ENCODE results near the gene VAX1.
"Not testable (repeated sequence)": the region's sequence is repeated elsewhere in the genome, so short reads cannot be mapped to it uniquely, and the experiment has no call there.

The VAX1 gene

DNA sequence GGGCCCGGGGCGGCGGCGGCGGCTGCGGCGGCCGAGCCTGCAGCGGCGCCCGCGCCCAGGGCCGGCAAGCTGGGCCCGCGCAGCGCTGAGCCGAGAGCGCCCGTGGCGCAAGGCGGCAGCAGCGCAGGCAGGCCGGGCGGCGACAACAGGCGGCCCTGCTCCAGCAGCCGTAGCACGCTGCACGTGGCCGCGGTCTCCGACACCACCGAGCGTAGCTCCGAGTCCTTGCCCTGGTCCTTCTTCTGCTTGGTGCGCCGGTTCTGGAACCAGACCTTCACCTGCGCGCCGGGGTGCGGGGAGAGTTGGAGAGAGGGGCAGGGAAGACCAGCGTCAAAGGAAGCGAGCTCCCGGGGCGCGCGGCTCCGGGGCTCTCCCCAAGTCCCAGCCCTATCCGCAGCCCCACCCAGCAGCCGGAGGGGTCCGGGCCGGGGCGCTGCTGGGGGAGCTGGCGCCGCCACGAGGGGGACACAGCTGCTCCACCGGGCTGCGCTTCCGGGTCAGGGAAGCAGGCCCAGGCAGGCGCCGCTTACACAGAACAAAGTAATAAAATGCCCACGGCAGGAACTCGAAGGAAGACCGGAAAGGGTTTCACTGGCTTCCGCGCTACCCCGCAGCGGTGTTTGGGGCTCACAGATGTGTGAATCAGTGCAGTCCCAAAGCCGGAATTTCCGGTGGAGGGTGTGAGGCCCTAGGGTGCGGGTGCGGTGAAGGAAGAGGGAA is 3.6 kb downstream of the VAX1 start:
- DNase-seq = no peak

DNA sequence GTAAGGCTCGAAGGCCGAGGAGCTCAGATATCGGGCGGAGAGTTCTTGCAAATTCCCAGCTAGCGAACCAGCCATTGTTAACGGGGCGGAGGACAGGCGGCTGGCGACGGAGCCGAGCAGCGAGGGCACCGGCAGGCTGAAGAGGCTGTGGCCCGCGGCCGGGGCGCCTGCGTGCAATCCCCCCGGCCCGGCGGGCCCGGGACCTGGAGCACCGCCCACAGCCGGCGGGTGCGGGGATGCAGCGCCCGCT is 4.1 kb downstream of the VAX1 start:
- no peak for DNase-seq

- DNase-seq = no peak
These were observed 4.6 kb downstream of the VAX1 start for GRCh38 chr10:117133273-117134055.

GRCh38 chr10:117132751-117133231 is 5.3 kb downstream of the VAX1 start:
- DNase-seq = no peak

DNA sequence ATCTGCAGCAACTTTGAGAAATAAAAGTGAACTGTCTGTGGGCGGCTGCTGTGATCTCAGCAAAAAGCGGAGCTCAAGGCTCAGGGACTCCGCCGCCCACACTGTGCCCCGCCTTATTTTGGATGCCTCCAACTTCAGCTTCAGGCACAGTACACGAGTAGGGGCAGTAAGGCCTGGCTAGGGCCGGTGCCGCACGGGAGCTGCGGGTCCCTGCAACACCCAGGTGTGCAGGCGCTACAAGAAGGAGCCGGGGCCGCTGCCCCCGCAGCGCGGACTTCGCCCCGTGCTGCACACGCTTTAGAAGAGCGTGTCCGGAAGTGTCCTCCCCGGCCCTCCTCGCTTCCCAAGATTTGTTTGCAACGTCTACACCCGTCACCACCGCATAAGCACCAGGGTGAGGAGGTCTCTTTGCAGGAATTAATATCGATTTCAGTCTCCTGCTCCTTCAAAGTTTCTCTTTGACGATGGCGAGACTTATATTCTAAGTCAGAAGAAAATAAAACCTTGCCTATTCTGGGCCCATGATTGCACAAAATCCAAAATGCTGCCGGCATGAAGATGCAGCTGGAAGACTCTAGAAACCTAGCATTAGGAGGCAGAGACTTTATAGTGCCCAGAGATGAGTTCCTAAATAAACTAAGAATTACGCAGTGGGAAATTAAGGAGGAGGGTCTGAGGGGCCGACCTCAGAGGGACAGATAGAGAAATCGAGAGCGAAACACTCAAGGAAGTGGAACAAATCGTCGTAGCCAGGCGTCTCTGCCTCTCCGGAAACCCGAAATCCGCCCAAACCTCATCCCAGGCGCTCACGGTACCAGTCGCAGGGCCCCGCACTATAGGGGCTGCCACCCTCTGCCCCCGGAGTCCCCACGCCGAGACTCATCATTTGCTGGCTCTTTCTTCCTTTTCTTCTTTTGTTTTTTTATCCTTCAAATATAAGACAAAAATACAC is 6.4 kb downstream of the VAX1 start:
- no peak for DNase-seq

- DNase-seq = no peak
These were observed 7.2 kb downstream of the VAX1 start for GRCh38 chr10:117130862-117131375.

GRCh38 chr10:117130346-117130745 is 7.7 kb downstream of the VAX1 start:
- DNase-seq = no peak

- DNase-seq = not testable (repeated sequence)
These were observed 11.4 kb downstream of the VAX1 start for GRCh38 chr10:117126645-117127044.

DNA sequence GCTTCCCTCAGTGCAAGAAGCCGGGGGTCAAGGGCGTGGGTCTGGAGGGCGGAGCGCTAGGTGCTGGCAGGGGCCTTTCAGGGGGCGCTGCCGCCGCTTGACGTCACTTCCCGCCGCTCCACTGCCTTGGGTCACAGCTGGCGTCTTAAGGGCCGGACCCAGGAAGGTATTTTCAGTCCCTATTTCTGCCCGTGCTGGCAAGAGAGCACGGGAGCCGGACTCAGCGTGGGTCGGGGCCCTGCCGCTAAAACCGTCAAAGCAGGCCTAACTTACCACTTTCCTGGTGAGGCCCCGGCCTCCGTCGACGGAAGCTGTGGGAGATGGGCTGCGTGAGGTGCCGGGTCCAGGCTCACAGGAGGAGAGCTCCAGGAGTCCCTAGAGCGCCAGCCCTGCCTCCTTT is 12.0 kb downstream of the VAX1 start:
- no peak for DNase-seq

DNA sequence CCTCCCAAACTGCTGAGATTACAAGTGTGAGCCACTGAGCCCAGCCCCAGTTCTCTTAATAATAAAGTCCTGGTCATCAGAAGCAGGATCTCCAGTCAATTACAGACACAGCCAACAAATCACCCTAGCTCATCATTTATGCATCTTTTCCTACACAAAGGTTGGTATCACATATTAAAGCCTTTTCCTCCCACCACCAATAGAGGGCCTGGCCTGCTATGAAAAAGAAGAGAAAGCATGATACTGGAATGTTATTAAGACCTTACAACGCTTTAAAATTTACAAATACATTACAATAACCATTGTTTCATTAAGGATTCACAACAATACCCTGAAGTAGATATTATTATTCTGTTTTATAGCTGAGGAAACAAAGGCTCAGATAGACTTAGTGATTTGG is 25.9 kb downstream of the VAX1 start:
- DNase-seq = no peak

DNA sequence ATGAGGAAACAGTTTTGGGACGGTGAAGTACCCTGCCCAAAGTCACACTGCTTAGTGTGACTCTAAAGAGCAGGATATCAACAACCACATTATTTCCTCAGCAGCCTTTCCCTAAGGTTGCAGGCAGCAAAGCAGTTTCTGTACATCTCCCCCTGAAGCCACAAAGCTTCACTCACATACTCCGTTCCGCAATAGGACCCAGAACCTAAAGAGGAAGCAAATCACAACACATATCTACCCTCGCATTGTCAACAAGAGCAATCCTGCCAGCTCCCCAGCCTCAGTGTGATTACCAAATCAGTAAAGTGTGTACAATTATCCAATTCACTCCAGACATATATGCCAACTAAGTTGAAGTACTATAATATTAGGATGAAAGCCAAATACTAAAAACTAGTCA is 30.8 kb downstream of the VAX1 start:
- no peak for DNase-seq

- no peak for DNase-seq
These were observed 41.4 kb downstream of the VAX1 start for GRCh38 chr10:117096599-117097201.

GRCh38 chr10:117094856-117095255 is 43.2 kb downstream of the VAX1 start:
- no peak for DNase-seq

DNA sequence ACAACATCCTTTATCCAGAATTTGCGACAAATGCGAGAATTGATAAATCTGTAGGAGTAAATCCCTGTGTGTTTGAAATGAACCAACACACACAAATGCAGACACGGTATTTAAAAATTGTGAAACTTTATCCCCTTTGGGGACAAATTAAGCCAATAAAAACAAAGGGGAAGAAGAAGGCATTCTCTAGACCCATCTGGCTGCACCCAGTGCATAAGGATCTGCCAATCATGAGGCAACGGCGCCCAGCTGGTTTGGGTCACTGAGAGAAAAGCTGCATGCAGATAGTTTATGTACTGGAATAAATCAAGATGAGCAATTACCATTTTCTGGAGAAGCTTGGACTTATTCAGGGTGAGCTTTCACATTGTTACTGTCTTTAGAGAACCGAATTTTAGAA is 45.7 kb downstream of the VAX1 start:
- DNase-seq = no peak

DNA sequence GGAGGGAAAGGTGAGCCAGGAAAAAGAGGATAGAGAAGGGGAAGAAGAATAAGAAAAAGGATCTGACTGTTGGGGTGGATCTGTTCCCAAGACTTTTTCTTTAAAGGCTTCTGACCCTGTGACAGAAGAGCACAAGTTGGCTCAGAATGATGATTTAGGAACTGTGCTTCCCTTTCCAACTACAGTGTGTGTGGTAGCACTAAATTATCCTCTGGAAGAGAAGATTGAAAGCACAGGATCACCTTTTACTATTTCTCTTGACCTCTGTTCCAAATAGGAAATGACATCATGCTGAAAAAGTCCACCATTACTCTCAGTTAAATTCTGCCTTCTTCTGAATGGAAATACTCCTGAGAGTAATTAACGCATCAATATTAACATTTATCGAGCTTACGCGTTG is 47.2 kb downstream of the VAX1 start:
- no peak for DNase-seq

GRCh38 chr10:117087521-117087920 is 50.5 kb downstream of the VAX1 start:
- no peak for DNase-seq

GRCh38 chr10:117086546-117086945 is 51.5 kb downstream of the VAX1 start:
- no peak for DNase-seq

DNA sequence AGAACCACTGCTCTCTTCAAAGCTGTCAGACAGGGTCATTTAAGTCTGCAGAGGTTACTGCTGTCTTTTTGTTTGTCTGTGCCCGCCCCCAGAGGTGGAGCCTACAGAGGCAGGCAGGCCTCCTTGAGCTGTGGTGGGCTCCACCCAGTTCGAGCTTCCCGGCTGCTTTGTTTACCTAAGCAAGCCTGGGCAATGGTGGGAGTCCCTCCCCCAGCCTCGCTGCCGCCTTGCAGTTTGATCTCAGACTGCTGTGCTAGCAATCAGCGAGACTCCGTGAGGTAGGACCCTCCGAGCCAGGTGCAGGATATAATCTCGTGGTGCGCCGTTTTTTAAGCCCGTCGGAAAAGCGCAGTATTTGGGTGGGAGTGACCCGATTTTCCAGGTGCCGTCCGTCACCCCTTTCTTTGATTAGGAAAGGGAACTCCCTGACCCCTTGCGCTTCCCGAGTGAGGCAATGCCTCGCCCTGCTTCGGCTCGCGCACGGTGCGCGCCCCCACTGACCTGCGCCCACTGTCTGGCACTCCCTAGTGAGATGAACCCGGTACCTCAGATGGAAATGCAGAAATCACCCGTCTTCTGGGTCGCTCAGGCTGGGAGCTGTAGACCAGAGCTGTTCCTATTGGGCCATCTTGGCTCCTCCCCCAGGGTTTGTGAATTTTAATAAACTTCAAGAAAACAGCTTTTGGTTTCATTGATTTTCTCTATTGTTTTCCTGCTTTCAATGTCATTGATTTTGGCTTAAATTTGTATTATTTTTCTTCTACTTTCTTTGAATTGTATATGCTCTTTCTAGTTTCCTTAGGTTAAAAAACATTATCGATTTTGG is 53.4 kb downstream of the VAX1 start:
- not testable (repeated sequence) for DNase-seq

Data from NCI-H446 treated with DMSO at 0.1 percent for 48 hours (cell line).